H1 (cell line): ENCODE measurements around the gene CLEC16A.

Source experiments
- CBX5 ChIP-seq: fragments of 300-800, 300-1000 bp; sonication (generic); IDR thresholded peaks from 2 replicates; pipeline ENCODE4 v1.7.1; 2016; ENCODE audit warnings: antibody characterized with exemption, low read length, low read depth
- CTCF ChIP-seq, 3 experiments: IDR thresholded peaks; 1 replicate in 2 of 3; 2 replicates in 1 of 3; pipeline versions ENCODE4 v1.5.1 to v1.6.1; 2011; ENCODE audit warnings: low read length in 3 of 3, mild to moderate bottlenecking in 3 of 3, inconsistent platforms in 2 of 3, low read depth in 1 of 3, moderate library complexity in 1 of 3; ENCODE audit not compliant: insufficient read depth in 1 of 3; ENCODE audit errors: control extremely low read depth in 1 of 3
- EP300 ChIP-seq, 2 experiments: IDR thresholded peaks; 1 replicate in 1 of 2; 2 replicates in 1 of 2; pipeline ENCODE4 v1.6.1; 2011 to 2012; ENCODE audit warnings: low read depth in 2 of 2, low read length in 2 of 2, mild to moderate bottlenecking in 2 of 2, borderline replicate concordance in 1 of 2, inconsistent platforms in 1 of 2, moderate library complexity in 1 of 2
- MAX ChIP-seq: IDR thresholded peaks from 2 replicates; pipeline ENCODE4 v1.6.1; 2012; ENCODE audit warnings: inconsistent platforms
- SP1 ChIP-seq: IDR thresholded peaks from 2 replicates; pipeline ENCODE4 v1.6.1; 2011; ENCODE audit warnings: low read depth, low read length
- YY1 ChIP-seq: IDR thresholded peaks from 2 replicates; pipeline ENCODE4 v1.6.1; 2011; ENCODE audit warnings: low read depth, mild to moderate bottlenecking, low read length

- TF ChIP-seq MAX (no peak), CTCF (IDR thresholded peaks at IDR 0.05; ENCODE audit: control extremely low read depth in 1 of 3, insufficient read depth in 1 of 3, low read depth in 1 of 3, low read length in 3 of 3) (no peak), EP300 (IDR thresholded peaks at IDR 0.05; ENCODE audit: borderline replicate concordance in 1 of 2, low read depth in 2 of 2, low read length in 2 of 2) (no peak), CBX5 (no peak), SP1 (no peak), YY1 (no peak)
Measured at GRCh38 chr16:11106726-11107125, 162.4 kb downstream of the CLEC16A start.
